Loucy (cell line): ENCODE measurements around the gene SPRED2.

Experiments used
- H2AFZ ChIP-seq: fragments of 200-600 bp; sonication (generic); 2 replicates; pipeline ENCODE4 v1.6.0; 2016; ENCODE audit warnings: antibody characterized with exemption, mild to moderate bottlenecking, low read length, moderate library complexity
- H3F3A ChIP-seq: fragments of 200-600 bp; 2 replicates; pipeline ENCODE4 v1.6.0; 2016; ENCODE audit warnings: antibody characterized with exemption, low read depth, mild to moderate bottlenecking
- H3K27me3 ChIP-seq: fragments of 200-600 bp; sonication (generic); 2 replicates; pipeline ENCODE4 v1.6.1; 2014; ENCODE audit warnings: low read length, mild to moderate bottlenecking; ENCODE audit not compliant: insufficient read depth, poor library complexity, severe bottlenecking
- H3K36me3 ChIP-seq: fragments of 200-600 bp; sonication (generic); 2 replicates; pipeline ENCODE4 v1.6.1; 2016; ENCODE audit warnings: low read length; ENCODE audit not compliant: insufficient read depth
- H3K4me1 ChIP-seq: fragments of 200-600 bp; sonication (generic); 2 replicates; pipeline ENCODE4 v1.5.1; 2014; ENCODE audit warnings: low read length, mild to moderate bottlenecking; ENCODE audit not compliant: insufficient read depth, poor library complexity, severe bottlenecking
- H3K4me2 ChIP-seq: fragments of 200-600 bp; sonication (generic); 2 replicates; pipeline ENCODE4 v1.6.0; 2014; ENCODE audit warnings: antibody characterized with exemption, low read length, low read depth, mild to moderate bottlenecking; ENCODE audit not compliant: poor library complexity, severe bottlenecking
- H3K4me3 ChIP-seq: fragments of 200-600 bp; sonication (generic); 2 replicates; pipeline ENCODE4 v1.5.1; 2014; ENCODE audit warnings: low read length, mild to moderate bottlenecking, mixed read lengths; ENCODE audit not compliant: poor library complexity, severe bottlenecking
- H3K79me2 ChIP-seq: fragments of 200-600 bp; sonication (generic); 2 replicates; pipeline ENCODE4 v1.6.1; 2014; ENCODE audit warnings: low read length; ENCODE audit not compliant: insufficient read depth
- H3K9ac ChIP-seq: fragments of 200-600 bp; sonication (generic); 2 replicates; pipeline ENCODE4 v1.6.0; 2014; ENCODE audit warnings: mild to moderate bottlenecking, low read depth, low read length, moderate library complexity; ENCODE audit not compliant: poor library complexity, severe bottlenecking
- H3K9me2 ChIP-seq: fragments of 200-600 bp; sonication (generic); replicated peaks from 2 replicates; pipeline ENCODE4 v1.6.1; 2016; ENCODE audit warnings: low read depth, low read length, mixed read lengths
- H3K9me3 ChIP-seq: fragments of 200-600 bp; sonication (generic); 2 replicates; pipeline ENCODE4 v1.6.1; 2014; ENCODE audit warnings: mild to moderate bottlenecking, antibody characterized with exemption, low read length, low read depth; ENCODE audit not compliant: insufficient read depth
- H4K20me1 ChIP-seq: fragments of 200-600 bp; sonication (generic); 2 replicates; pipeline ENCODE4 v1.6.0; 2014; ENCODE audit warnings: antibody characterized with exemption, low read length, mild to moderate bottlenecking; ENCODE audit not compliant: insufficient read depth, poor library complexity, severe bottlenecking
- EZH2phosphoT487 ChIP-seq: fragments of 200-600 bp; IDR thresholded peaks from 2 replicates; pipeline ENCODE4 v1.6.1; 2018; ENCODE audit warnings: antibody characterized with exemption, mild to moderate bottlenecking, moderate library complexity, borderline replicate concordance
- TF ChIP-seq, protein P1 (sequence below): fragments of 200-600 bp; sonication (generic); conservative IDR thresholded peaks from 2 replicates; pipeline ENCODE4 v1.5.1; 2014; ENCODE audit warnings: mild to moderate bottlenecking, antibody characterized with exemption, low read length

Gene SPRED2

DNA sequence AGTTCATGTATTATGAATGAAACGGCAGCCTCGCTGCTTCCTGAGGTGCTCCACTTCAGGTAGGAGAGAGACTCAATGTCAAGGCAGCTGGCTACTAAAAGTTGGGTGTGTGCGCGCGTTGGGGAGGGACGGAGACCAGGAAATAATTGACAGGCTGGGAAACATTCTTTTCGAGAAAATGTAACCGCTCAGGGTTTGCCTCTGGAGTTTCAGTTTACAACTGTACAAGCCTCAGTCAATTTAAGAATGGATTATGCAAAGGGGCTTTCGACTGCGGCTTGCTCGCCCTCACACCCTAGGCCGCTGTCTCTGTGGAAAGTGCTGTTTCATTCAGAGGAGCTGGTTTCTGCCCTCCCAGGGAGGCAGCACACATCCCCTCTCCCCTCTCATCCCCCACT is 4.4 kb upstream of the SPRED2 start:
- Histone ChIP-seq H3F3A (peaks cover 5% of the 10 kb centered on the region; the same call in 1 of the 2 replicates), H3K9me3 (no peaks in the 10 kb centered on the region), H3K4me1 (peaks cover 17% of the 10 kb centered on the region), H3K4me3 (peak overlapping the region; percentile 80), H3K27me3 (peaks cover 6% of the 10 kb centered on the region), H2AFZ (peak overlapping the region; percentile 84), H3K36me3 (no peaks in the 10 kb centered on the region), H3K9me2 (no peaks in the 10 kb centered on the region), H4K20me1 (no peaks in the 10 kb centered on the region), H3K4me2 (peak overlapping the region; percentile 94), H3K79me2 (no peaks in the 10 kb centered on the region), H3K9ac (peak overlapping the region; percentile 64)
- no peak for TF ChIP-seq EZH2phosphoT487

DNA sequence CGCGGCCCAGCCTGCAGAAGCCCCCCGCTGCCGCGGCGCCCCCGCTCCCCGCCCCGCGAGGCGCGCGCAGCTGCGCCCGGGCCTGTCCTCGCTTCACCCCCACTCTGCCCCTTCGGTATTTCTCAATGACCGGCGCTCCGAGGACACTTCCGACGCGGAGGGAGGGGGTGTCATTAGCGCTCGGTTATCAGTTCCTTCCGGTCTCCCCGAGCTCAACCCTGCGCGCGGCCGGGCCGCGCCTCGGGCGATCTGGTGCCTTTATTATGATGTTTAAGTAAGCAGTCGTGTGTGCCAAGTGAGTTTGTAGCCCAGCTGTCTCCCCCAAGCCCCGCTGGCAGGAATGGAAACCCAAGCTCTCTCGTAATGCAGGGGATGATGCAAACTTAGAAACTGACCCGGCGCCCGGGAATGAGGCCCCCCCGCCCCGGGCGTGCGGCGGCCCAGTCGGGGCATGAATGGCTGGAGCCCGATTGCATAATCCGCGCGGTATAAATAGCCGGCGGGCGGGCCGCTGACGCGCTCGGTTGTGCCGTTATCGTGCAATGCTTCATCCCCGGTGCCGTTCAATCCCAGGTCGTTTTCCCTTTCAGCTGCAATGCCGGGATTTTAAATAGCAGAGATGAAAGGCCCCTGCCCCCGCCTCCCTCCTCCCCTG is 3.9 kb upstream of the SPRED2 start:
- H3K27me3 ChIP-seq = peaks cover 6% of the 10 kb centered on the region
- peak overlapping the region; percentile 94 for H3K4me2 ChIP-seq
- no peaks in the 10 kb centered on the region for H3K36me3 ChIP-seq
- H3K9ac ChIP-seq = peak overlapping the region; percentile 64
- H3K9me2 ChIP-seq = no peaks in the 10 kb centered on the region
- H3K79me2 ChIP-seq = no peaks in the 10 kb centered on the region
- H3K4me3 ChIP-seq = peak overlapping the region; percentile 80
- H2AFZ ChIP-seq = peak overlapping the region; percentile 84
- H3K9me3 ChIP-seq = no peaks in the 10 kb centered on the region
- peaks cover 7% of the 10 kb centered on the region; the same call in 1 of the 2 replicates for H3F3A ChIP-seq
- no peaks in the 10 kb centered on the region for H4K20me1 ChIP-seq
- H3K4me1 ChIP-seq = peaks cover 17% of the 10 kb centered on the region
- TF ChIP-seq, protein P1, sequence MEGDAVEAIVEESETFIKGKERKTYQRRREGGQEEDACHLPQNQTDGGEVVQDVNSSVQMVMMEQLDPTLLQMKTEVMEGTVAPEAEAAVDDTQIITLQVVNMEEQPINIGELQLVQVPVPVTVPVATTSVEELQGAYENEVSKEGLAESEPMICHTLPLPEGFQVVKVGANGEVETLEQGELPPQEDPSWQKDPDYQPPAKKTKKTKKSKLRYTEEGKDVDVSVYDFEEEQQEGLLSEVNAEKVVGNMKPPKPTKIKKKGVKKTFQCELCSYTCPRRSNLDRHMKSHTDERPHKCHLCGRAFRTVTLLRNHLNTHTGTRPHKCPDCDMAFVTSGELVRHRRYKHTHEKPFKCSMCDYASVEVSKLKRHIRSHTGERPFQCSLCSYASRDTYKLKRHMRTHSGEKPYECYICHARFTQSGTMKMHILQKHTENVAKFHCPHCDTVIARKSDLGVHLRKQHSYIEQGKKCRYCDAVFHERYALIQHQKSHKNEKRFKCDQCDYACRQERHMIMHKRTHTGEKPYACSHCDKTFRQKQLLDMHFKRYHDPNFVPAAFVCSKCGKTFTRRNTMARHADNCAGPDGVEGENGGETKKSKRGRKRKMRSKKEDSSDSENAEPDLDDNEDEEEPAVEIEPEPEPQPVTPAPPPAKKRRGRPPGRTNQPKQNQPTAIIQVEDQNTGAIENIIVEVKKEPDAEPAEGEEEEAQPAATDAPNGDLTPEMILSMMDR = no peak
- TF ChIP-seq EZH2phosphoT487 = no peak

DNA sequence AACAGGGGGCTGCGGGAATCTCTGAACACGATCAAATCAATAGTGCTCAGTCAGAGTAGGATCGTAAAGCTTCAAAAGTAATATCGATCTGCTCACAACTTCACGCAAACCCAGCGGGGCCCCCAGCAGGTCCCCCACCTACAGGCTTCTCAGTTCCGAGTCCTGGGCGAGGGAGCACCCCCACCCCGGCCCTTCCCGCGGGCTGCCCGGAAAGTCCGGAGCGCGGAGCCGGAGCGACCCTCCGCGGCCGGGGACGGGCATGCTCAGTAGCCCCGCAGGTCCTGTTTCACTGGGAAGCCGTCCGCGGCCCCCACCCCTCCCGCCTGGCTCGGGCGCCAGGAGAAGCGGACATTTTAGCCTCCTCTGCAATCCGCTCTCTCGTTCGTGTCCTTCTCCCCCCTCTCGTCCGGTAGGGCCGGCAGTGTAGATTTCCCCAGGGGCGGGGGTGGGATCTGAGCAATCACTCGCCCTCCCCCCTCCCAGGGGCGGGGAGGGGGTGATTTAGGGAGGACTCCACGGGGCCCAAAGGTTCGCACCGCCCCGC is 3.3 kb upstream of the SPRED2 start:
- peak overlapping the region; percentile 84 for H2AFZ ChIP-seq

More for the DNA sequence above, 3.3 kb upstream of the SPRED2 start:
- H3K79me2 ChIP-seq = no peaks in the 10 kb centered on the region
- H3K36me3 ChIP-seq = no peaks in the 10 kb centered on the region
- no peaks in the 10 kb centered on the region for H3K9me2 ChIP-seq
- H4K20me1 ChIP-seq = no peaks in the 10 kb centered on the region
- no peaks in the 10 kb centered on the region for H3K9me3 ChIP-seq
- H3K9ac ChIP-seq = peak overlapping the region; percentile 64
- H3K4me3 ChIP-seq = peak overlapping the region; percentile 80
- TF ChIP-seq, protein P1 = no peak
- no peak for TF ChIP-seq EZH2phosphoT487
- peaks cover 17% of the 10 kb centered on the region for H3K4me1 ChIP-seq
- H3K4me2 ChIP-seq = peak overlapping the region; percentile 94
- H3F3A ChIP-seq = peaks cover 7% of the 10 kb centered on the region; the same call in 1 of the 2 replicates
- peaks cover 6% of the 10 kb centered on the region for H3K27me3 ChIP-seq
